HepG2 (cell line): ENCODE results near the gene TSC22D4. TPM values are rescaled to one million over a fixed set of nuclear protein-coding genes. Genes with fewer than 3 reads are reported as not detected.

Experiments used
- ATAC-seq: fragments of 200-7000 bp; cut with Tn5 transposase; 3 replicates; pipeline ENCODE4 v1.9.1; 2020; ENCODE audit warnings: mild to moderate bottlenecking, moderate library complexity
- BruUV-seq: library from RNA; stranded (reverse); fragments of 400-500 nt; replicated peaks from 2 replicates; lab custom pipeline; 2021; lab: Mats Ljungman, UMichigan
- CTCF ChIA-PET: fragments of 300-600 bp; formaldehyde crosslinking; extraction: SDS; loops from one replicate; lab custom pipeline; 2021; ENCODE audit warnings: low total read pairs, inconsistent platforms, low intra/inter-chr PET ratio; lab: Yijun Ruan, JAX
- POLR2A ChIA-PET: fragments of 350-600 bp; sonication (Branson Sonifier 250); formaldehyde crosslinking; loops from one replicate; lab custom pipeline; 2020; ENCODE audit warnings: antibody characterized with exemption, inconsistent platforms; lab: Yijun Ruan, JAX
- DNase-seq: peaks from one replicate; pipeline ENCODE4 v3.0.0-alpha.2; 2015; ENCODE audit warnings: low spot score
- FAIRE-seq: peaks from 3 replicates; lab custom pipeline; 2011; peaks lifted over from hg19 to GRCh38; lab: Jason Lieb, UNC
- H2AFZ ChIP-seq: one replicate; pipeline ENCODE4 v1.6.1; 2011; ENCODE audit warnings: low read length, inconsistent platforms
- H3K27ac ChIP-seq: fragments of 300-600 bp; 3 replicates; pipeline ENCODE4 v1.8.0; 2011; ENCODE audit warnings: mixed run types, mild to moderate bottlenecking, mixed read lengths, low read length, inconsistent platforms; ENCODE audit not compliant: insufficient read depth; ENCODE audit errors: extremely low read length
- H3K27me3 ChIP-seq, 2 experiments: fragments of 200-600 bp in 1 of 2; 2 replicates in 1 of 2; 3 replicates in 1 of 2; pipeline versions ENCODE4 v1.6.0 to v1.8.0; 2011; ENCODE audit warnings: low read length in 2 of 2, mild to moderate bottlenecking in 2 of 2, moderate library complexity in 2 of 2, inconsistent platforms in 1 of 2; ENCODE audit not compliant: insufficient read depth in 2 of 2, control insufficient read depth in 1 of 2
- H3K36me3 ChIP-seq, 2 experiments: fragments of 200-600 bp in 1 of 2; replicated peaks in 1 of 2; 2 replicates in 1 of 2; 3 replicates in 1 of 2; pipeline versions ENCODE4 v1.5.1 to v1.8.0; 2011; ENCODE audit warnings: low read length in 2 of 2, inconsistent platforms in 1 of 2; ENCODE audit not compliant: insufficient read depth in 2 of 2, control insufficient read depth in 1 of 2
- H3K4me1 ChIP-seq: 2 replicates; pipeline ENCODE4 v1.5.1; 2012; ENCODE audit warnings: low read length, inconsistent platforms; ENCODE audit not compliant: insufficient read depth
- H3K4me2 ChIP-seq: 2 replicates; pipeline ENCODE4 v1.6.0; 2011; ENCODE audit warnings: low read depth, low read length, inconsistent platforms
- H3K4me3 ChIP-seq, 3 experiments: fragments of 200-600 bp in 1 of 3; sonication (generic), shearing (Covaris generic) in 1 of 3; replicated peaks in 1 of 3; 2 replicates each; pipeline ENCODE4 v1.5.1; 2011 to 2016; ENCODE audit warnings: low read length in 3 of 3, inconsistent platforms in 2 of 3, low read depth in 2 of 3, mild to moderate bottlenecking in 2 of 3, control low read depth in 1 of 3, mixed read lengths in 1 of 3; ENCODE audit not compliant: insufficient read depth in 1 of 3
- H3K79me2 ChIP-seq: one replicate; pipeline ENCODE4 v1.6.1; 2011; ENCODE audit warnings: low read length, inconsistent platforms; ENCODE audit not compliant: insufficient read depth
- H3K9ac ChIP-seq: 2 replicates; pipeline ENCODE4 v1.6.0; 2011; ENCODE audit warnings: mild to moderate bottlenecking, low read depth, low read length, inconsistent platforms; ENCODE audit not compliant: insufficient read depth
- H3K9me3 ChIP-seq: 2 replicates; pipeline ENCODE4 v1.5.1; 2012; ENCODE audit warnings: mild to moderate bottlenecking, low read length
- H4K20me1 ChIP-seq: 2 replicates; pipeline ENCODE4 v1.6.0; 2011; ENCODE audit warnings: inconsistent platforms, mild to moderate bottlenecking, low read length, moderate library complexity; ENCODE audit not compliant: insufficient read depth
- AGO2 ChIP-seq: fragments of 200-400 bp; formaldehyde crosslinking; optimal IDR thresholded peaks from 2 replicates; pipeline ENCODE3; 2017; ENCODE audit warnings: mild to moderate bottlenecking, low read depth, low read length, moderate library complexity
- MATR3 ChIP-seq: sonication (generic); formaldehyde crosslinking; IDR thresholded peaks from 2 replicates; pipeline ENCODE4 v1.4.0; 2020; ENCODE audit warnings: missing genetic modification reagents
- MIXL1 ChIP-seq: IDR thresholded peaks from 2 replicates; pipeline ENCODE4 v1.6.1; 2016
- POLR2G ChIP-seq: fragments of 200-400 bp; formaldehyde crosslinking; IDR thresholded peaks from 2 replicates; pipeline ENCODE4 v1.6.1; 2018; ENCODE audit warnings: mild to moderate bottlenecking, low read depth, low read length, moderate library complexity
- RBFOX2 ChIP-seq: fragments of 200-400 bp; formaldehyde crosslinking; IDR thresholded peaks from 2 replicates; pipeline ENCODE4 v1.6.1; 2017; ENCODE audit warnings: low read depth, mild to moderate bottlenecking, low read length
- SOX5 ChIP-seq: IDR thresholded peaks from 2 replicates; pipeline ENCODE4 v1.6.1; 2016; ENCODE audit warnings: borderline replicate concordance
- ZFP90 ChIP-seq: sonication (generic); formaldehyde crosslinking; IDR thresholded peaks from 2 replicates; pipeline ENCODE4 v1.8.0; 2022; ENCODE audit warnings: missing genetic modification reagents, mild to moderate bottlenecking, inconsistent platforms, borderline replicate concordance
- ZNF232 ChIP-seq: sonication (generic); formaldehyde crosslinking; IDR thresholded peaks from 2 replicates; pipeline ENCODE4 v1.4.0; 2020; ENCODE audit warnings: missing genetic modification reagents, borderline replicate concordance
- ZNF3 ChIP-seq: IDR thresholded peaks from 2 replicates; pipeline ENCODE4 v1.7.0; 2017; ENCODE audit warnings: inconsistent platforms
- ZNF549 ChIP-seq: sonication (generic); formaldehyde crosslinking; IDR thresholded peaks from 2 replicates; pipeline ENCODE4 v1.5.0; 2020; ENCODE audit warnings: missing genetic modification reagents
- ZNF644 ChIP-seq: IDR thresholded peaks from 2 replicates; pipeline ENCODE4 v1.6.1; 2016; ENCODE audit warnings: low read depth
- WGBS: methylation state at CpG from one replicate; pipeline ENCODE4 v1.1.6; 2017; ENCODE audit warnings: low lambda C conversion rate; 5-methylcytosine and 5-hydroxymethylcytosine counted together
- in situ Hi-C: cut with HindIII; loops from 2 replicates; pipeline ENCODE4 v1.10.0; 2017; ENCODE audit warnings: low pct_unique_long_range_greater_than_20kb; ENCODE audit not compliant: extremely low pct_ligation_motif_present
- intact Hi-C: fragments of 100-400 bp; cut with micrococcal nuclease; formaldehyde crosslinking; loops from one replicate; pipeline ENCODE4 v1.10.0; 2022; ENCODE audit not compliant: unreplicated experiment
- polyA plus RNA-seq, 8 experiments: library from polyadenylated mRNA; depleted of rRNA in 3 of 8; stranded (reverse) in 7 of 8; unstranded in 1 of 8; fragments of >200 nt; fragmentation: Illumina TruSeq in 4 of 8; extraction: Trizol in 4 of 8; gene quantifications; 2 replicates each; pipeline versions ENCODE4 v1.2.1 to v1.2.3, GENCODE V29; 2011 to 2016; ENCODE audit warnings: low read depth in 4 of 8, missing spikeins in 1 of 8, mixed read lengths in 1 of 8; ENCODE audit not compliant: insufficient read depth in 1 of 8
- total RNA-seq, 5 experiments: library from RNA; depleted of rRNA; stranded (reverse); fragments of >200 nt; fragmentation: Illumina TruSeq; extraction: Trizol; gene quantifications; 2 replicates each; pipeline ENCODE4 v1.2.3, GENCODE V29; 2016; ENCODE audit warnings: low read depth in 1 of 5
- TF ChIP-seq, protein P1 (sequence below): sonication (generic); formaldehyde crosslinking; conservative IDR thresholded peaks from 2 replicates; pipeline ENCODE4 v1.4.0; 2020; ENCODE audit warnings: missing genetic modification reagents
- TF ChIP-seq, protein P2 (sequence below): sonication (generic); formaldehyde crosslinking; IDR thresholded peaks from 2 replicates; pipeline ENCODE4 v1.5.1; 2020; ENCODE audit warnings: mild to moderate bottlenecking, missing genetic modification reagents, moderate library complexity

The TSC22D4 gene
- total and polyA plus RNA-seq, 2 of the 13 experiments (the other 11 are each of a cell fraction or from before 2014, with no cell fraction given) = 7.7 to 8.7 TPM

DNA sequence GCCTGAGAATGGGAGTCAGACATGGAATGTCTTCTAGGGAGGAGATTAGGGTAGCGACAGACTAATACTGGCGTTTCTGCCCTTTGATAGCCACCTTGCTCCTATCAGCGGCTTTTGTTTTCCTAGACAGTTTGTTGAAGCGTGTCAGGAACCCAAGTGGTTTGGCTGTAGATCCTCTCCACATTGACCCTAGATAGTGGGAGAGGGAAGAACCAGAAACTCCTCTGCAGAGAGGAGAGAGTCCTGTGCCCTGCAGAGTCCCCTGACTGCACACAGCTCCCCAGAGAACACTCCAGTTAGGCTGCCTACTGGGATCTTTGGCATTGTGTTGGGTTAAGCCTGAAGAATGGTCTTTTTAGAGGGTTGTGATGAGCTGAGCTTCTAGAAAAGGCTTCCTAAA, 47.0 kb downstream of the TSC22D4 start:
- ATAC-seq (no peak), DNase-seq (no peak), FAIRE-seq (no peak)
- no TSS peak for BruUV-seq
- H2AFZ ChIP-seq = no peak overlapping the region
- no peak for TF ChIP-seq ZNF3
- no peak for TF ChIP-seq ZNF644 (CRISPR knock-in tag)
- TF ChIP-seq, protein P1, sequence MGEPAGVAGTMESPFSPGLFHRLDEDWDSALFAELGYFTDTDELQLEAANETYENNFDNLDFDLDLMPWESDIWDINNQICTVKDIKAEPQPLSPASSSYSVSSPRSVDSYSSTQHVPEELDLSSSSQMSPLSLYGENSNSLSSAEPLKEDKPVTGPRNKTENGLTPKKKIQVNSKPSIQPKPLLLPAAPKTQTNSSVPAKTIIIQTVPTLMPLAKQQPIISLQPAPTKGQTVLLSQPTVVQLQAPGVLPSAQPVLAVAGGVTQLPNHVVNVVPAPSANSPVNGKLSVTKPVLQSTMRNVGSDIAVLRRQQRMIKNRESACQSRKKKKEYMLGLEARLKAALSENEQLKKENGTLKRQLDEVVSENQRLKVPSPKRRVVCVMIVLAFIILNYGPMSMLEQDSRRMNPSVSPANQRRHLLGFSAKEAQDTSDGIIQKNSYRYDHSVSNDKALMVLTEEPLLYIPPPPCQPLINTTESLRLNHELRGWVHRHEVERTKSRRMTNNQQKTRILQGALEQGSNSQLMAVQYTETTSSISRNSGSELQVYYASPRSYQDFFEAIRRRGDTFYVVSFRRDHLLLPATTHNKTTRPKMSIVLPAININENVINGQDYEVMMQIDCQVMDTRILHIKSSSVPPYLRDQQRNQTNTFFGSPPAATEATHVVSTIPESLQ (CRISPR knock-in tag) = no peak
- TF ChIP-seq SOX5 (CRISPR knock-in tag) = no peak
- in situ Hi-C loops (no loop called here), intact Hi-C loops (no loop called here)
- H3K27ac ChIP-seq = peak overlapping the region; percentile 36
- peaks cover 63% of the 10 kb centered on the region for H3K4me1 ChIP-seq
- WGBS = 93% methylated on average over 4 of the region's 4 CpGs
- POLR2A ChIA-PET = interaction anchor here (0.8 to 5.0 kb wide), 3 partner anchors 8 to 14 kb away, joined by 6 to 199 read pairs (median 72); no protein-coding TSS in a partner anchor
- H3K9ac ChIP-seq = peak overlapping the region; percentile 98
- no peaks in the 10 kb centered on the region for H3K9me3 ChIP-seq
- CTCF ChIA-PET = no interaction called here
- no peaks in the 10 kb centered on the region; the same call in 1 of the 2 replicates for H4K20me1 ChIP-seq
- peak overlapping the region; percentile 94 for H3K4me2 ChIP-seq
- H3K4me3 ChIP-seq = peak overlapping the region in 1 of 3 experiments; percentile 25; a peak in 1 of 6 replicates
- H3K79me2 ChIP-seq = peaks cover 37% of the 10 kb centered on the region
- H3K36me3 ChIP-seq = peaks cover 5 to 30% of the 10 kb centered on the region in 2 experiments
- no peaks in the 10 kb centered on the region; a peak in 1 of 5 replicates for H3K27me3 ChIP-seq

DNA sequence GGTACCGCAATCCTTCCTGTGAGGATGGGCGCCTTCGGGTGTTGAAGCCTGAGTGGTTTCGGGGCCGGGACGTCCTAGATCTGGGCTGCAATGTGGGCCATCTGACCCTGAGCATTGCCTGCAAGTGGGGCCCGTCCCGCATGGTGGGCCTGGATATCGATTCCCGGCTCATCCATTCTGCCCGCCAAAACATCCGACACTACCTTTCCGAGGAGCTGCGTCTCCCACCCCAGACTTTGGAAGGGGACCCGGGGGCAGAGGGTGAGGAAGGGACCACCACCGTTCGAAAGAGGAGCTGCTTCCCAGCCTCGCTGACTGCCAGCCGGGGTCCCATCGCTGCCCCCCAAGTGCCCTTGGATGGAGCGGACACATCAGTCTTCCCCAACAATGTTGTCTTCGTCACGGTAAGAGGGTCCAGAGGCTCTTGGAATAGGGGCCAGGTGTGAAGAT, 47.7 kb downstream of the TSC22D4 start:
- POLR2A ChIA-PET = interaction anchor here (0.8 to 4.8 kb wide), 2 partner anchors 8 to 14 kb away, joined by 6 to 199 read pairs; no protein-coding TSS in a partner anchor
- Histone ChIP-seq H3K36me3 (peaks cover 5 to 30% of the 10 kb centered on the region in 2 experiments), H4K20me1 (no peaks in the 10 kb centered on the region; the same call in 1 of the 2 replicates), H3K27me3 (no peaks in the 10 kb centered on the region; a peak in 1 of 5 replicates), H3K4me3 (peak overlapping the region; percentile 75 to 87 (median 83); a peak in 3 of 6 replicates), H3K79me2 (peaks cover 37% of the 10 kb centered on the region), H2AFZ (no peak overlapping the region), H3K9ac (peak overlapping the region; percentile 98; the same call in 1 of the 2 replicates), H3K4me2 (peak overlapping the region; percentile 94), H3K4me1 (peaks cover 56% of the 10 kb centered on the region), H3K9me3 (no peaks in the 10 kb centered on the region), H3K27ac (peak overlapping the region; percentile 36)
- in situ Hi-C loops = no loop called here
- CTCF ChIA-PET = no interaction called here
- DNase-seq = no peak
- ATAC-seq = no peak
- intact Hi-C loops = no loop called here
- no peak for FAIRE-seq
- WGBS = 93% methylated on average over 7 of the region's 23 CpGs
- no TSS peak for BruUV-seq
- no peak for TF ChIP-seq ZNF549 (CRISPR knock-in tag)
- TF ChIP-seq AGO2 = peak; percentile 90
- TF ChIP-seq ZNF232 = no peak
- TF ChIP-seq ZFP90 = 0 out of 2 replicates have a peak, but pooled peaks have one; percentile 18
- TF ChIP-seq MIXL1 (CRISPR knock-in tag) = no peak
- no peak for TF ChIP-seq MATR3 (CRISPR knock-in tag)
- TF ChIP-seq, protein P2, sequence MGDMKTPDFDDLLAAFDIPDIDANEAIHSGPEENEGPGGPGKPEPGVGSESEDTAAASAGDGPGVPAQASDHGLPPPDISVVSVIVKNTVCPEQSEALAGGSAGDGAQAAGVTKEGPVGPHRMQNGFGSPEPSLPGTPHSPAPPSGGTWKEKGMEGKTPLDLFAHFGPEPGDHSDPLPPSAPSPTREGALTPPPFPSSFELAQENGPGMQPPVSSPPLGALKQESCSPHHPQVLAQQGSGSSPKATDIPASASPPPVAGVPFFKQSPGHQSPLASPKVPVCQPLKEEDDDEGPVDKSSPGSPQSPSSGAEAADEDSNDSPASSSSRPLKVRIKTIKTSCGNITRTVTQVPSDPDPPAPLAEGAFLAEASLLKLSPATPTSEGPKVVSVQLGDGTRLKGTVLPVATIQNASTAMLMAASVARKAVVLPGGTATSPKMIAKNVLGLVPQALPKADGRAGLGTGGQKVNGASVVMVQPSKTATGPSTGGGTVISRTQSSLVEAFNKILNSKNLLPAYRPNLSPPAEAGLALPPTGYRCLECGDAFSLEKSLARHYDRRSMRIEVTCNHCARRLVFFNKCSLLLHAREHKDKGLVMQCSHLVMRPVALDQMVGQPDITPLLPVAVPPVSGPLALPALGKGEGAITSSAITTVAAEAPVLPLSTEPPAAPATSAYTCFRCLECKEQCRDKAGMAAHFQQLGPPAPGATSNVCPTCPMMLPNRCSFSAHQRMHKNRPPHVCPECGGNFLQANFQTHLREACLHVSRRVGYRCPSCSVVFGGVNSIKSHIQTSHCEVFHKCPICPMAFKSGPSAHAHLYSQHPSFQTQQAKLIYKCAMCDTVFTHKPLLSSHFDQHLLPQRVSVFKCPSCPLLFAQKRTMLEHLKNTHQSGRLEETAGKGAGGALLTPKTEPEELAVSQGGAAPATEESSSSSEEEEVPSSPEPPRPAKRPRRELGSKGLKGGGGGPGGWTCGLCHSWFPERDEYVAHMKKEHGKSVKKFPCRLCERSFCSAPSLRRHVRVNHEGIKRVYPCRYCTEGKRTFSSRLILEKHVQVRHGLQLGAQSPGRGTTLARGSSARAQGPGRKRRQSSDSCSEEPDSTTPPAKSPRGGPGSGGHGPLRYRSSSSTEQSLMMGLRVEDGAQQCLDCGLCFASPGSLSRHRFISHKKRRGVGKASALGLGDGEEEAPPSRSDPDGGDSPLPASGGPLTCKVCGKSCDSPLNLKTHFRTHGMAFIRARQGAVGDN = 0 out of 2 replicates have a peak, but pooled peaks have one; percentile 19
- TF ChIP-seq POLR2G = 0 out of 2 replicates have a peak, but pooled peaks have one; percentile 10
- peak; percentile 60 for TF ChIP-seq RBFOX2
